Suprapubic skin (tissue), 3 donors: ENCODE data around the gene TMPRSS7.

Experiments
- CTCF ChIP-seq, 2 donors: fragments of 200-600 bp in 1 of 2; fragments of 450-650 bp in 1 of 2; sonication (generic) in 1 of 2; IDR thresholded peaks; one replicate each; pipeline ENCODE4 v1.5.1; 2016 to 2019; ENCODE audit warnings: antibody characterized with exemption in 2 of 2, mild to moderate bottlenecking in 1 of 2, moderate library complexity in 1 of 2
- POLR2AphosphoS5 ChIP-seq, 3 donors: sonication (generic); formaldehyde crosslinking; IDR thresholded peaks; one replicate each; pipeline ENCODE4 v1.6.1; 2017; ENCODE audit warnings: antibody characterized with exemption in 3 of 3

GRCh38 chr3:112013784-112014143 lies 20.8 kb upstream of the TMPRSS7 start:
- no peak for TF ChIP-seq POLR2AphosphoS5 (IDR thresholded peaks at IDR 0.05)
- no peak for TF ChIP-seq CTCF (IDR thresholded peaks at IDR 0.05)
